Cardiac septum (tissue), 1 donor: ENCODE measurements around the gene TUT4. TPM values are rescaled to one million over a fixed set of nuclear protein-coding genes. Genes with fewer than 3 reads are reported as not detected.
A peak's percentile ranks its signal among the peaks of the same experiment; 100 is the strongest.

Source experiments
- DNase-seq: peaks from one replicate; pipeline ENCODE4 v3.0.0-alpha.2; 2020; ENCODE audit warnings: low spot score
- intact Hi-C: fragments of 100-400 bp; cut with DNase I; formaldehyde crosslinking; loops from one replicate; pipeline ENCODE4 v1.14.0; 2022
- total RNA-seq: library from RNA; stranded (reverse); fragmentation: NEBNext Ultra II Directional; extraction: Animal tissue kit (Norgen Biotek cat#: 25700); gene quantifications from one replicate; pipeline ENCODE4 v1.2.1, GENCODE V29; 2021
- donor health status: DM: no; HTN: no; CAD: no.

The TUT4 gene
- total RNA-seq, 1 donor from 2014 or later: 37.1 TPM

- intact Hi-C loops: no loop called here
- no peak for DNase-seq
These were observed 125.7 kb downstream of the TUT4 start for GRCh38 chr1:52427152-52427551.

GRCh38 chr1:52426371-52426770 lies 126.5 kb downstream of the TUT4 start:
- intact Hi-C loops: no loop called here
- DNase-seq: no peak

DNA sequence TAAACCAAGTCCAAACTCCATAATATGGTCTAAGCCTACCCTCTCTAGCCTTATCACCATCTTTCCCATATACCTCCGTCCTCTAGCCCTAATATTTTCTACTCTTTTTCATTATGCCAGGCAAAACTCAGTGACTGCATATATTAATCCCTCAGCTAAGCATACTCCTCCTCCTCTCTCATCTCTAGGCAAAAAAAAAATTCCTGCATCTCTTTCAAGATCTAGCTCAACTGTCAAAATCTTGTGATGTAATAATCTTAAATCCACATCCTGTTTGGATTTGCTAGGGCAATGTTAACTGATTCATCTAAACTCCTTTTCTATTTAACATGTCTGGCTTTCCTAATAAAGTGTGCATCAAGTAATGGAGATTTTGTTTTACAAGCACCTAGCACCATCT lies 128.1 kb downstream of the TUT4 start:
- intact Hi-C loops: no loop called here
- no peak for DNase-seq

GRCh38 chr1:52424231-52424636 lies 128.7 kb downstream of the TUT4 start:
- DNase-seq: no peak
- intact Hi-C loops: no loop called here

DNA sequence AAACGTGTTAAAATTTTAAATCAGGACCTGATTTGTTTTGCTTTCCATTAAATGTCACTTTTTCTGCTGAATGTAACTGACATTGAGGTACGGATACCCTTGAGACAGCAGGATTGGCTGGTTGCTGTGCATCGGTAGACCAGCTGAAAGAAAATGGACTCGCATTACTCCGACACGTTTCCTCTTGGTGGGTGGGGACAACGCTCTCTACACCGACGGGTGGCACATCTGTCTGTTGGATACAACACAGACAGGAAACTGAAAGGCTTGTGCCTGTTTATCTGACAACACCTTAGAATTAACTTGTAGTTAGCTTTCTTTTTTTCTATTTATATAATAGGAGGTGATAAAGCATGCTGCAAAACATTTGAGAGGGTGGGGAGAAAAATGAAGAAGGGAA lies 129.1 kb downstream of the TUT4 start:
- intact Hi-C loops: no loop called here
- DNase-seq: no peak

DNA sequence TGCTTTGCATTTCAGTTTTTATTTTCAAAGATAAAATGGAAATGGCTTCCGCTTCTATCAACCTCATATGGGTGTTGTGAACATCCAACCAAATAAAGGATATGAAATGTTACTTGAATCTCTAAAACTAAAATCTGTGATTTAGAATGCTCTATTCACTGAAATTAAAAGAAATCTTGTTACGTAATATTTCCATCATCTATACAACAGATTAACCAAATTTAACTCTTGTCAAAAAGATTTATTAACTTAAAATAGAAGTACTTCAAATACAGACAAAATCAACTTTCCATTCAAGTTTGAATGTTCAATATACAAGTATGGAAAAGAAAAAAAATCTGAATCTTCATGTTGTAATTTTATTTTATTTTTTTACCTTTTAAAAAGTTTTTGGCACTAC lies 129.8 kb downstream of the TUT4 start:
- no peak for DNase-seq
- intact Hi-C loops: no loop called here

- intact Hi-C loops: no loop called here
- no peak for DNase-seq
These were observed 132.2 kb downstream of the TUT4 start for GRCh38 chr1:52420713-52421112.

DNA sequence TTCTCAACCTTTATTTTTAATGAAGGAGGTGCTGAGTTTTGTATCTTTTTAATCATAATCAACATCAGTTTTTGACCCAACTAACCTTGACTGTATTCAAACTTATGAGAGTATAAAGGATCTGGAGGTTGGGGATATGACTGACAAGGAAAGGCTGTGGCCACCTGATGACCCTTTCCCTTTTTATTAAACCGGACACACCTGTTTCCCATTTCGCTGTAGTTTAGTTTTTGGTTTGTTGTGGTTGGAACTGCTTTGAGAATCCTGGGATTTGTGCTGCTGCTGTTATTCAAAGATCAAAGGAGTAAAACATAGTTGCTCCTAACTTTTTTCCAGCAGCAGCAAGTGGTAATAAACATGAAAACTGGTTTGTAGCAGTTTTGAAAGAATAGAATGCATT lies 136.1 kb downstream of the TUT4 start:
- intact Hi-C loops: no loop called here
- DNase-seq: no peak

DNA sequence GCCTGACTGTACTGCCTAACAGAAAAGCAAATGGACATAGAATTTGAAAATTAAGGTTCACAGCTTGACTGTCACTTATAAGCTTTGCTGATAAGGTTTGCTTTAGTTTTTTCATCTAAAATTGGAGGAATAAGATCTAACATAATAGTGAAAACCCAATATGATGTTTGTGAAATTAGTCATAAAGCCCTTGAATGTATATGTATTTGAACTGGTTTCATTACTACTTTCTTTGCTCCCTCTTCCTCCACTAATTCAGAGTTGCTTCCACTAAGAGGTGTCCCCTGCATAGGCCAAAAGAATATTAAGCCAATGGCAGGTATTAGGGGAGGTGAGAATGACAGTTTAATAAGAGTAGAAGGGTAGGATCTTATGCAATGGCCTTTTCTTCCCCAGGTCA lies 137.9 kb downstream of the TUT4 start:
- DNase-seq: no peak
- intact Hi-C loops: no loop called here

- intact Hi-C loops: no loop called here
- no peak for DNase-seq
These were observed 139.4 kb downstream of the TUT4 start for GRCh38 chr1:52413410-52413989.

DNA sequence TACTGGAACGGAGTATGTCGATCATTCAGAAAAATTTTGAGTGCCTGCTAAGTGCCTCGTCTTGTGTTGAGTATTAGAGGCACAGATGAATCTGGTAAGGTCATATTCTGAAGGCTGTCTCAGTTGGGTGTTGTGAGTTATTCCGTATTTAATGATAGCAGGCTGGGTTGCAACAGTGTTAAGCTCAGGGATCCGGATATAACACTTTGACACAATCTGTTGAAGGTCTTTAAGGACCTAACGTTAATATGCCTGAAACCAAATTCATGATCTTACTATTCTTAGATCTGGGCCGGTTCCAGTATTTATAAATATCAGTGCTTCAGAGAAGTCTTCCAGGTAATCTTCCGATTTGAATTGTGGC lies 147.9 kb downstream of the TUT4 start:
- intact Hi-C loops: loop anchor here (2.0 to 10.0 kb wide), 5 partner anchors 38 to 522 kb away; partner anchors contain the start of genes CC2D1B, GPX7 and SCP2

DNA sequence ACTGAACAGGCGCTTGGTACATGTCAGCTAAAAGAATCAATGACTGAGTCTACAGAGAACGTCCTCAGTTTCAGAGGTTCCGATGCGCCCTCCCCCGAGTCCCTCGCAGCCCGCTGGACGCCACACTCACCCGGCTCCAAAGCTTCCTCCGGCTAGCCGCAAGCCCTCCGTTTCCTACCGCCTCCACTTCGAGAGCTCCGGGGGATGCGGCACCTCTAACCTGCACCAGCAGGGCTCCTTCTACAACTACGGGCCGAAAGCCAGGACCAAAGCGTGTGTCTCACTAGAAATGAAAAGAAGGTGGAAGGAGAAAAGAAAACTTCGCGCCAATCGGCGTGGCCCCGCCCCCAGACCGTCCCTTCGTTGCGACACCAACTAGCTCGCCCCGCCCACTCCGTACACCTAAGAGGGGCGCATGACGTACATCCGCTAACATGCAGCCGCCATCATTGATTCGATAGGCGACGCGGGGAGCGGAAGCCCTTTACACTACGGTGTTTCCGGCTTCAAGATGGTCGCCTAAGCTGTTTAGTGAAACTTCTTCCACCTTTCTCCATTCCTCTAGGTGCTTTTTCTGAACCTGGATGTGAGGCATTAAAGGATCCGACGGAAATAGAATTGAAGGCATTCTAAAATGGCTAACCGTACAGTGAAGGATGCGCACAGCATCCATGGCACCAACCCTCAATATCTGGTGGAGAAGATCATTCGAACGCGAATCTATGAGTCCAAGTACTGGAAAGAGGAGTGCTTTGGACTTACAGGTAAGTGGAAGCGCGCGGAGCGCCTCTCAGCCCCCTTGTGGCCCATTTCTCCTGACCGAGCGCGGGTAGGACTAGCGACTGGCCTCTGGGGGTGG lies 148.5 kb downstream of the TUT4 start, which contains the start of the genes ORC1 and PRPF38A:
TSS of gene ORC1 (minus strand) at position 308 of the 859 bp plus-strand sequence. CDS start 2,200 bp downstream, outside the sequence.
TSS of gene PRPF38A (plus strand) at position 487 of the 859 bp plus-strand sequence. CDS start at position 635, 148 bp downstream.
- intact Hi-C loops: loop anchor here (2.0 to 10.0 kb wide), 4 partner anchors 38 to 280 kb away; partner anchors contain the start of genes CC2D1B and GPX7
- DNase-seq: peak; percentile 97

More for the DNA sequence above, 147.9 kb downstream of the TUT4 start:
- no peak for DNase-seq

- no peak for DNase-seq
- intact Hi-C loops: loop anchor here (2.0 to 10.0 kb wide), 4 partner anchors 37 to 281 kb away; partner anchors contain the start of genes CC2D1B and GPX7
These were observed 149.3 kb downstream of the TUT4 start for GRCh38 chr1:52403566-52404115.

DNA sequence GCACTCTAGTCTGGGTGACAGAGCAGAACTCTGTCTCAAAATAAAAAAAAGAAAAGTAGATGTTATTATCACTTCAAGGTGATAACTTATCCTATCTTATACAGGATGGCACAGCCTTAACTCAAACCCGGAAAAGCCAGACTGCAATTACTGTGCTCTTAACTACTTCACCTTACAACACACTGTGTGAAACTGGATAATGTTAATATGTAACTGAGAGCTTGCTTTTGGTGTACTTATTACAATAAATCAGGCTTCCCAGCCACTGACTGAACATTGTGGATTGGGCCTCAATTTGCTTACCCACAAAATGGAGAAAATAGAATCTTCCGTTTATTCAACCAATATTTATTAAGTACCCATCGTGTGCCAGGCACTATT lies 150.0 kb downstream of the TUT4 start:
- no peak for DNase-seq
- intact Hi-C loops: loop anchor here (5.0 to 10.0 kb wide), 2 partner anchors 199 to 282 kb away; partner anchors contain the start of gene GPX7

DNA sequence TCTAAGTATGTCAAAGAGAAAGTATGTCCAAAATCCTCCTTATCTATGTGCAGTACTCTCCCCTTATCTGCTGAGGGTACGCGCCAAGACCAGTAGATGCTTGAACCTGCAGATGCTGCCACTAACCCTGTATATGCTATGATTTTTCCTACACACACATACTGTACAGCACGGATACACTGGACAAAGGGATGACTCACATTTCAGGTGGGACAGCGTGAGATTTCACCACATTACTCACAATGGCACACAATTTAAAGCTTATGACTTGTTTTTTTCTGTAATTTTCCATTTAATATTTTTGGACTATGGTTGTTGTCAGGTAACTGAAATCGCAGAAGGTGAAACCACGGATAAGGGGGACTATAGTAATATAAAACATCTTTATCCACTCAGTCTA lies 152.8 kb downstream of the TUT4 start:
- intact Hi-C loops: loop anchor here (5.0 to 10.0 kb wide), 2 partner anchors 202 to 285 kb away; partner anchors contain the start of gene GPX7

DNA sequence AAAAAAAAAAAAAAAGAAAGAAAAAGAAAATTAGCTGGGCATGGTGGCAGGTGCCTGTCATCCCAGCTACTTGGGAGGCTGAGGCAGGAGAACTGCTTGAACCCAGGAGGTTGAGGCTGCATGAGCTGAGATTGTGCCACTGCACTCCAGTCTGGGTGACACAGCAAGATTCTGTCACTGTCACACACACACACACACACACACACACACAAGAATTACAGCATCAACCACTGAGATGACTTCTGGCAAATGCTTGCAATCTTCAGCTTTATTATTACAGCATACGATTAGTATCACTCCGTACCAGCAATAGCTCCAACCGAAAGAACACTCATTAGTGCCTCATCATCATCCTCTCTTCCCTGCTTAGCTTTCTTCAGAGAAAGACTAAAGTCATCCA lies 153.3 kb downstream of the TUT4 start:
- intact Hi-C loops: loop anchor here (5.0 to 10.0 kb wide), 2 partner anchors 203 to 285 kb away; partner anchors contain the start of gene GPX7
- no peak for DNase-seq

More for the DNA sequence above, 152.8 kb downstream of the TUT4 start:
- DNase-seq: no peak

- no peak for DNase-seq
- intact Hi-C loops: no loop called here
These were observed 159.7 kb downstream of the TUT4 start for GRCh38 chr1:52393174-52393573.

DNA sequence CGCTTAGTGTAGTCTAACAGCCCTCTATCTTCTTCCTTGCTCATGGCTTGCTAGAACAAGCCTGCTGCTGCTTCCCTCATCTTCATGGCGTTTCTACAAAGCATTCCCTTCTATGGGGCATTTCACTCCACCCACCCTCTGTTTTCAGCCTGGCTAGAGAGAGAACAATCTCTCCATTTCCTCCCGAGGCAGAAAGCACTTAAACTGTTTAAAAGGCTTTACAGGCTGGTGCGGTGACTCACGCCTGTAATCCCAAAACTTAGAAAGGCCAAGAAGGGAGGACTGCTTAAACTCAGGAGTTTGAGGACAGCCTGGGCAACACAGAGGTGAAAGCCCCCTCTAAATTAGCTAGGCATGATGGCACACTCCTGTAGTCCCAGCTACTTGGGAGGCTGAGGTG lies 166.4 kb downstream of the TUT4 start:
- no peak for DNase-seq
- intact Hi-C loops: no loop called here

- intact Hi-C loops: no loop called here
- DNase-seq: no peak
These were observed 167.5 kb downstream of the TUT4 start for GRCh38 chr1:52385376-52385775.
